Measurements from ENCODE around the gene FAM3C. TPM values are rescaled to one million over a fixed set of nuclear protein-coding genes. Genes with fewer than 3 reads are reported as not detected.

FAM3C gene
- total RNA-seq, 1 experiment from 2014 or later, result 30.3 TPM

- Histone ChIP-seq H3K36me3 (replicated peaks; ENCODE audit: control insufficient read depth, insufficient read depth, low read length) (no peaks in the 10 kb centered on the region), H3K4me3 (ENCODE audit: insufficient read depth, low read depth, low read length) (no peak overlapping the region), H3K27me3 (ENCODE audit: control insufficient read depth, insufficient read depth, low read length) (no peaks in the 10 kb centered on the region)
- no peak for DNase-seq
Observed at GRCh38 chr7:121300685-121301420, 95.3 kb downstream of the FAM3C start.

Other genes starting within 250 kb of the FAM3C start
- gene WNT16, start 67.3 kb downstream of the FAM3C start, total RNA-seq (2014; rRNA removed; shearing (Covaris generic)), result not detected in 2 replicates

Measured in H7 (cell line).